Endothelial cell of umbilical vein (primary cell): ENCODE results near the gene PLSCR1. TPM values are rescaled to one million over a fixed set of nuclear protein-coding genes. Genes with fewer than 3 reads are reported as not detected.

ENCODE experiments used
- BruUV-seq: library from RNA; stranded (reverse); fragments of 400-500 nt; replicated peaks from 2 replicates; lab custom pipeline; 2021; lab: Mats Ljungman, UMichigan
- CTCF ChIA-PET: fragments of 300-600, 350-600 bp; sonication (Branson Sonifier 250); formaldehyde crosslinking; loops from one replicate; lab custom pipeline; 2021; ENCODE audit warnings: antibody characterized with exemption, inconsistent platforms; lab: Charles Lee
- POLR2A ChIA-PET: fragments of 300-600, 350-600 bp; sonication (Branson Sonifier 250); formaldehyde crosslinking; loops from one replicate; lab custom pipeline; 2021; ENCODE audit warnings: antibody characterized with exemption, inconsistent platforms; lab: Charles Lee
- DNase-seq: peaks from one replicate; pipeline ENCODE4 v3.0.0-alpha.2; 2011; ENCODE audit warnings: low read depth, low spot score
- FAIRE-seq: peaks from 2 replicates; lab custom pipeline; 2011; peaks lifted over from hg19 to GRCh38; lab: Jason Lieb, UNC
- H2AFZ ChIP-seq: 2 replicates; pipeline ENCODE4 v1.6.0; 2012; ENCODE audit warnings: low read depth, low read length, control low read depth, inconsistent platforms
- H3K27ac ChIP-seq: 2 replicates; pipeline ENCODE4 v1.5.1; 2011; ENCODE audit warnings: low read depth, mild to moderate bottlenecking, control low read depth, low read length, moderate library complexity; ENCODE audit not compliant: insufficient read depth
- H3K27me3 ChIP-seq, 2 experiments: 2 replicates each; pipeline versions ENCODE4 v1.6.0 to v1.6.1; 2011; ENCODE audit warnings: low read length in 2 of 2, mixed read lengths in 1 of 2; ENCODE audit not compliant: control insufficient read depth in 2 of 2, insufficient read depth in 2 of 2
- H3K36me3 ChIP-seq, 2 experiments: 2 replicates in 1 of 2; 3 replicates in 1 of 2; pipeline ENCODE4 v1.5.1; 2011; ENCODE audit warnings: low read length in 2 of 2, mild to moderate bottlenecking in 1 of 2, moderate library complexity in 1 of 2; ENCODE audit not compliant: control insufficient read depth in 2 of 2, insufficient read depth in 2 of 2; ENCODE audit errors: extremely low read depth in 1 of 2
- H3K4me1 ChIP-seq: 3 replicates; pipeline ENCODE4 v1.5.1; 2011; ENCODE audit warnings: mild to moderate bottlenecking, low read length; ENCODE audit not compliant: control insufficient read depth, insufficient read depth; ENCODE audit errors: extremely low read depth
- H3K4me2 ChIP-seq: 2 replicates; pipeline ENCODE4 v1.6.1; 2011; ENCODE audit warnings: low read length, control low read depth, mixed read lengths; ENCODE audit not compliant: insufficient read depth
- H3K4me3 ChIP-seq, 3 experiments: fragments of 200-600 bp in 1 of 3; sonication (generic), shearing (Covaris generic) in 1 of 3; replicated peaks in 1 of 3; 2 replicates each; pipeline ENCODE4 v1.5.1; 2011 to 2016; ENCODE audit warnings: control low read depth in 3 of 3, low read length in 3 of 3, mild to moderate bottlenecking in 2 of 3, inconsistent platforms in 1 of 3, low read depth in 1 of 3, moderate library complexity in 1 of 3; ENCODE audit not compliant: insufficient read depth in 1 of 3
- H3K79me2 ChIP-seq: 2 replicates; pipeline ENCODE4 v1.6.0; 2012; ENCODE audit warnings: low read length, inconsistent platforms; ENCODE audit not compliant: control insufficient read depth, insufficient read depth
- H3K9ac ChIP-seq: replicated peaks from 2 replicates; pipeline ENCODE3; 2011; ENCODE audit warnings: low read length, control low read depth; ENCODE audit not compliant: insufficient read depth; ENCODE audit errors: extremely low read depth
- H3K9me1 ChIP-seq: replicated peaks from 3 replicates; pipeline ENCODE4 v1.6.0; 2011; ENCODE audit warnings: mild to moderate bottlenecking, low read length; ENCODE audit not compliant: control insufficient read depth, insufficient read depth; ENCODE audit errors: extremely low read depth
- H3K9me3 ChIP-seq: replicated peaks from 2 replicates; pipeline ENCODE4 v1.5.1; 2012; ENCODE audit warnings: low read length, inconsistent platforms; ENCODE audit not compliant: control insufficient read depth, insufficient read depth
- H4K20me1 ChIP-seq: replicated peaks from 2 replicates; pipeline ENCODE3; 2011; ENCODE audit warnings: mild to moderate bottlenecking, low read length; ENCODE audit not compliant: control insufficient read depth, insufficient read depth; ENCODE audit errors: extremely low read depth
- EZH2 ChIP-seq: IDR thresholded peaks from 2 replicates; pipeline ENCODE4 v1.6.1; 2012; ENCODE audit warnings: borderline replicate concordance, low read depth, mild to moderate bottlenecking, moderate library complexity, low read length, inconsistent platforms; ENCODE audit not compliant: severe bottlenecking
- FOS ChIP-seq: IDR thresholded peaks from 2 replicates; pipeline ENCODE4 v1.6.1; 2011; ENCODE audit warnings: mild to moderate bottlenecking, low read length, moderate library complexity, borderline replicate concordance; ENCODE audit not compliant: insufficient read depth
- GATA2 ChIP-seq: IDR thresholded peaks from 2 replicates; pipeline ENCODE4 v1.7.0; 2011; ENCODE audit warnings: low read depth, mild to moderate bottlenecking, moderate library complexity, mixed read lengths, low read length; ENCODE audit not compliant: insufficient read length, insufficient read depth
- JUN ChIP-seq: IDR thresholded peaks from 2 replicates; pipeline ENCODE4 v1.6.1; 2011; ENCODE audit warnings: borderline replicate concordance, low read depth; ENCODE audit not compliant: insufficient read length, insufficient read depth
- MYC ChIP-seq: IDR thresholded peaks from one replicate; pipeline ENCODE4 v1.6.1; 2011; ENCODE audit warnings: mild to moderate bottlenecking, low read depth, low read length
- POLR2A ChIP-seq: IDR thresholded peaks from 2 replicates; pipeline ENCODE4 v1.6.1; 2012; ENCODE audit warnings: low read depth, mild to moderate bottlenecking, control low read depth, low read length
- POLR2AphosphoS5 ChIP-seq: IDR thresholded peaks from 2 replicates; pipeline ENCODE4 v1.6.1; 2012; ENCODE audit warnings: low read depth, mild to moderate bottlenecking, control low read depth, low read length, moderate library complexity; ENCODE audit not compliant: insufficient read depth
- dilution Hi-C: fragments of 300-500 bp; cut with MboI; formaldehyde crosslinking; loops from one replicate; pipeline ENCODE4 v1.15.0; 2019; ENCODE audit warnings: low sequenced_read_pairs; ENCODE audit not compliant: extremely low pct_ligation_motif_present
- intact Hi-C: fragments of 100-400 bp; cut with micrococcal nuclease; formaldehyde crosslinking; loops from one replicate; pipeline ENCODE4 v1.10.0; 2022
- polyA plus RNA-seq, 4 experiments: library from polyadenylated mRNA; depleted of rRNA in 3 of 4; stranded (reverse) in 3 of 4; unstranded in 1 of 4; fragments of >200 nt; gene quantifications; 2 replicates each; pipeline versions ENCODE4 v1.2.1 to v1.2.3, GENCODE V29; 2011 to 2012; ENCODE audit warnings: missing spikeins in 1 of 4
- total RNA-seq: library from RNA; stranded (reverse); gene quantifications from 2 replicates; pipeline ENCODE4 v1.2.3, GENCODE V29; 2021
- TF ChIP-seq, protein P1 (sequence below), 2 donors: IDR thresholded peaks; 1 replicate in 1 of 2; 2 replicates in 1 of 2; pipeline ENCODE4 v1.5.1; 2011; ENCODE audit warnings: low read length in 2 of 2, mild to moderate bottlenecking in 2 of 2, moderate library complexity in 2 of 2, control low read depth in 1 of 2, inconsistent platforms in 1 of 2, low read depth in 1 of 2; ENCODE audit not compliant: insufficient read depth in 1 of 2; ENCODE audit errors: extremely low read depth in 1 of 2
- TF ChIP-seq, protein P2 (sequence below): IDR thresholded peaks from 2 replicates; pipeline ENCODE4 v1.6.1; 2011; ENCODE audit not compliant: insufficient read depth, insufficient read length

The PLSCR1 gene
- total and polyA plus RNA-seq, 2 donors (not counting 3 experiments of a cell fraction or from before 2014, with no cell fraction given): 53.2 to 78.7 TPM

DNA sequence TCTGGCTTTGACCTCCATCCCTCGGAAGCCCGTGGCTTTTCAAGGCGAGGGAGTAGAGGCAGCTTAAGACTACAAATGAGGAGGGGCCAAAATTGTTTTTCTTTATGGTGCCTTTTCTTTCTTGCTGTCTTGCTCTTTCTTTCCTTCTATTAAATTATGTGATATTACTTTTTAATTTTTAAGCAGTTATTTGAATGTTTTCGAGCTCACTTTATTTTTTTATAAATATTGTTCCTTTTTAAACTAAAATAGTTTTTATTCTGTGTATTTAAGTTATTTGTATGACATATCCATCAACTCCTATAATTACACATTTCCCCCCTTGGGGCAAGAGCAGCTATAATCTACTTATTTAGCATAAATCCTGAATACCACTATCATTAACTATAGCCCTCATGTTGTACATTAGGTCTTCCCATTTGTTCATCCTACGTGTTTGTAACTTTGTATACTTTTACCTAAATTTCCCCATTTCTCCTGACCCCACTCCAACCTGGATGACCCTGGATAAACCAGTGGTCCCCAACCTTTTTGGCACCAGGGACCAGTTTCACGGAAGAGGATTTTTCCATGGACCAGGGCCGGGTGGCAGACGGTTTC lies 622 bp upstream of the PLSCR1 start:
- intact Hi-C loops: loop anchor here (1.0 to 5.0 kb wide), 6 partner anchors 32 to 237 kb away; partner anchors contain the start of gene PLSCR2

More for the DNA sequence above, 622 bp upstream of the PLSCR1 start:
- Histone ChIP-seq H3K36me3 (no peaks in the 10 kb centered on the region), H3K4me3 (peak overlapping the region; percentile 66 to 78 (median 66)), H3K4me2 (peak overlapping the region; percentile 97), H3K79me2 (peaks cover 34% of the 10 kb centered on the region), H3K9ac (peak overlapping the region; percentile 87), H2AFZ (peak overlapping the region; percentile 85), H3K27ac (peak overlapping the region; percentile 78), H3K4me1 (peaks cover 5% of the 10 kb centered on the region), H3K9me1 (no peaks in the 10 kb centered on the region), H3K9me3 (no peaks in the 10 kb centered on the region), H3K27me3 (no peaks in the 10 kb centered on the region), H4K20me1 (no peaks in the 10 kb centered on the region)
- ChIA-PET POLR2A (interaction anchor here (0.6 to 1.1 kb wide), 3 partner anchors 40 to 266 kb away, joined by 3 to 6 read pairs (median 5); no protein-coding TSS in a partner anchor), CTCF (interaction anchor here (0.6 to 2.5 kb wide), 13 partner anchors 27 to 480 kb away, joined by 3 to 11 read pairs (median 3); no protein-coding TSS in a partner anchor)
- DNase-seq (no peak), FAIRE-seq (no peak)
- BruUV-seq: TSS peak; percentile 86
- dilution Hi-C loops: no loop called here
- TF ChIP-seq POLR2A (no peak), POLR2AphosphoS5 (no peak), JUN (no peak), GATA2 (no peak), EZH2 (no peak), FOS (no peak), MYC (no peak)
- TF ChIP-seq, protein P1, sequence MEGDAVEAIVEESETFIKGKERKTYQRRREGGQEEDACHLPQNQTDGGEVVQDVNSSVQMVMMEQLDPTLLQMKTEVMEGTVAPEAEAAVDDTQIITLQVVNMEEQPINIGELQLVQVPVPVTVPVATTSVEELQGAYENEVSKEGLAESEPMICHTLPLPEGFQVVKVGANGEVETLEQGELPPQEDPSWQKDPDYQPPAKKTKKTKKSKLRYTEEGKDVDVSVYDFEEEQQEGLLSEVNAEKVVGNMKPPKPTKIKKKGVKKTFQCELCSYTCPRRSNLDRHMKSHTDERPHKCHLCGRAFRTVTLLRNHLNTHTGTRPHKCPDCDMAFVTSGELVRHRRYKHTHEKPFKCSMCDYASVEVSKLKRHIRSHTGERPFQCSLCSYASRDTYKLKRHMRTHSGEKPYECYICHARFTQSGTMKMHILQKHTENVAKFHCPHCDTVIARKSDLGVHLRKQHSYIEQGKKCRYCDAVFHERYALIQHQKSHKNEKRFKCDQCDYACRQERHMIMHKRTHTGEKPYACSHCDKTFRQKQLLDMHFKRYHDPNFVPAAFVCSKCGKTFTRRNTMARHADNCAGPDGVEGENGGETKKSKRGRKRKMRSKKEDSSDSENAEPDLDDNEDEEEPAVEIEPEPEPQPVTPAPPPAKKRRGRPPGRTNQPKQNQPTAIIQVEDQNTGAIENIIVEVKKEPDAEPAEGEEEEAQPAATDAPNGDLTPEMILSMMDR (IDR thresholded peaks at IDR 0.05; ENCODE audit: extremely low read depth in 1 of 2, insufficient read depth in 1 of 2, low read depth in 1 of 2, low read length in 2 of 2): no peak
- TF ChIP-seq, protein P2, sequence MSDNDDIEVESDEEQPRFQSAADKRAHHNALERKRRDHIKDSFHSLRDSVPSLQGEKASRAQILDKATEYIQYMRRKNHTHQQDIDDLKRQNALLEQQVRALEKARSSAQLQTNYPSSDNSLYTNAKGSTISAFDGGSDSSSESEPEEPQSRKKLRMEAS: no peak
